ENCODE results near the gene ZNF32. TPM values are rescaled to one million over a fixed set of nuclear protein-coding genes. Genes with fewer than 3 reads are reported as not detected.

The ZNF32 gene
- total and polyA plus RNA-seq, 2 experiments from 2014 or later: 15.8 to 26.1 TPM

Other genes with a start within 250 kb of the ZNF32 start
- gene HNRNPF, start 239.7 kb downstream of the ZNF32 start, total RNA-seq (2014; rRNA removed; shearing (Covaris generic)): 346 and 378 TPM in 2 replicates
- 197 and 210 TPM in 2 replicates for gene HNRNPF, start 239.7 kb downstream of the ZNF32 start, polyA plus RNA-seq (2016; fragmentation: Nextera tagmentation; extraction: Ambion mirVana)
- gene ZNF487, start 211.8 kb downstream of the ZNF32 start, total RNA-seq (2014; rRNA removed; shearing (Covaris generic)): 1.0 and 4.6 TPM in 2 replicates
- gene ZNF487, start 211.8 kb downstream of the ZNF32 start, polyA plus RNA-seq (2016; fragmentation: Nextera tagmentation; extraction: Ambion mirVana): 2.5 and 2.9 TPM in 2 replicates
- gene ZNF239, start 74.3 kb downstream of the ZNF32 start, total RNA-seq (2014; rRNA removed; shearing (Covaris generic)): 11.3 and 13.8 TPM in 2 replicates
- gene ZNF239, start 74.3 kb downstream of the ZNF32 start, polyA plus RNA-seq (2016; fragmentation: Nextera tagmentation; extraction: Ambion mirVana): 5.4 and 6.7 TPM in 2 replicates
- gene ZNF485, start 42.4 kb downstream of the ZNF32 start, total RNA-seq (2014; rRNA removed; shearing (Covaris generic)): 7.8 and 11.7 TPM in 2 replicates
- gene ZNF485, start 42.4 kb downstream of the ZNF32 start, polyA plus RNA-seq (2016; fragmentation: Nextera tagmentation; extraction: Ambion mirVana): 5.3 and 5.7 TPM in 2 replicates